HEK293 (cell line): ENCODE data around the gene SYNE1.
A peak's percentile ranks its signal among the peaks of the same experiment; 100 is the strongest.

ENCODE experiments used
- BCL11A ChIP-seq: fragments of 450-650 bp; formaldehyde crosslinking; IDR thresholded peaks from 2 replicates; pipeline ENCODE4 v1.5.1; 2016; ENCODE audit warnings: low read depth, missing biosample characterization, missing genetic modification characterization
- BCL6B ChIP-seq: fragments of 450-650 bp; formaldehyde crosslinking; IDR thresholded peaks from 2 replicates; pipeline ENCODE4 v1.5.1; 2017; ENCODE audit warnings: missing biosample characterization, missing genetic modification characterization
- GLIS1 ChIP-seq: fragments of 450-650 bp; formaldehyde crosslinking; IDR thresholded peaks from 2 replicates; pipeline ENCODE4 v1.5.1; 2016; ENCODE audit warnings: missing biosample characterization, missing genetic modification characterization
- MZF1 ChIP-seq: fragments of 450-650 bp; formaldehyde crosslinking; IDR thresholded peaks from 2 replicates; pipeline ENCODE4 v1.5.1; 2017; ENCODE audit warnings: missing biosample characterization, missing genetic modification characterization, borderline replicate concordance
- PBX3 ChIP-seq: sonication (generic); formaldehyde crosslinking; IDR thresholded peaks from 2 replicates; pipeline ENCODE4 v1.8.1; 2022; ENCODE audit warnings: mild to moderate bottlenecking, moderate library complexity, missing genetic modification reagents
- RBAK ChIP-seq: fragments of 450-650 bp; formaldehyde crosslinking; IDR thresholded peaks from 2 replicates; pipeline ENCODE4 v1.5.1; 2016; ENCODE audit warnings: missing biosample characterization, missing genetic modification characterization
- REPIN1 ChIP-seq: fragments of 450-650 bp; formaldehyde crosslinking; IDR thresholded peaks from 2 replicates; pipeline ENCODE4 v1.5.1; 2017; ENCODE audit warnings: missing biosample characterization, missing genetic modification characterization, low read depth
- SP2 ChIP-seq: fragments of 450-650 bp; formaldehyde crosslinking; IDR thresholded peaks from 2 replicates; pipeline ENCODE4 v1.5.1; 2016; ENCODE audit warnings: missing biosample characterization, missing genetic modification characterization
- WT1 ChIP-seq: fragments of 450-650 bp; formaldehyde crosslinking; IDR thresholded peaks from 2 replicates; pipeline ENCODE4 v1.5.1; 2016; ENCODE audit warnings: missing biosample characterization, missing genetic modification characterization
- YY1 ChIP-seq: fragments of 450-650 bp; formaldehyde crosslinking; IDR thresholded peaks from 2 replicates; pipeline ENCODE4 v1.5.1; 2018; ENCODE audit warnings: missing biosample characterization, missing genetic modification characterization
- ZBTB21 ChIP-seq: fragments of 450-650 bp; formaldehyde crosslinking; IDR thresholded peaks from 2 replicates; pipeline ENCODE4 v1.5.1; 2017; ENCODE audit warnings: missing biosample characterization, missing genetic modification characterization
- ZBTB48 ChIP-seq: fragments of 450-650 bp; formaldehyde crosslinking; IDR thresholded peaks from 2 replicates; pipeline ENCODE4 v1.5.1; 2016; ENCODE audit warnings: missing biosample characterization, missing genetic modification characterization
- ZEB2 ChIP-seq: fragments of 450-650 bp; formaldehyde crosslinking; IDR thresholded peaks from 2 replicates; pipeline ENCODE4 v1.5.1; 2016; ENCODE audit warnings: missing biosample characterization, missing genetic modification characterization
- ZNF138 ChIP-seq: fragments of 450-650 bp; formaldehyde crosslinking; IDR thresholded peaks from 2 replicates; pipeline ENCODE4 v1.5.1; 2016; ENCODE audit warnings: missing biosample characterization, missing genetic modification characterization, borderline replicate concordance
- ZNF157 ChIP-seq: fragments of 450-650 bp; formaldehyde crosslinking; IDR thresholded peaks from 2 replicates; pipeline ENCODE4 v1.5.1; 2016; ENCODE audit warnings: missing biosample characterization, missing genetic modification characterization
- ZNF202 ChIP-seq: fragments of 450-650 bp; formaldehyde crosslinking; IDR thresholded peaks from 2 replicates; pipeline ENCODE4 v1.5.1; 2016; ENCODE audit warnings: missing biosample characterization, missing genetic modification characterization, borderline replicate concordance
- ZNF239 ChIP-seq: fragments of 450-650 bp; formaldehyde crosslinking; IDR thresholded peaks from 2 replicates; pipeline ENCODE4 v1.5.1; 2016; ENCODE audit warnings: missing biosample characterization, missing genetic modification characterization
- ZNF423 ChIP-seq: fragments of 450-650 bp; formaldehyde crosslinking; IDR thresholded peaks from 2 replicates; pipeline ENCODE4 v1.5.1; 2016; ENCODE audit warnings: missing biosample characterization, missing genetic modification characterization
- ZNF501 ChIP-seq: fragments of 450-650 bp; formaldehyde crosslinking; IDR thresholded peaks from 2 replicates; pipeline ENCODE4 v1.5.1; 2016; ENCODE audit warnings: missing biosample characterization, missing genetic modification characterization
- ZNF513 ChIP-seq: fragments of 450-650 bp; IDR thresholded peaks from 2 replicates; pipeline ENCODE4 v1.5.1; 2018; ENCODE audit warnings: missing biosample characterization, missing genetic modification characterization
- ZNF549 ChIP-seq: fragments of 450-650 bp; IDR thresholded peaks from 2 replicates; pipeline ENCODE4 v1.5.1; 2018; ENCODE audit warnings: missing biosample characterization, missing genetic modification characterization, mild to moderate bottlenecking, inconsistent platforms, moderate library complexity
- ZNF555 ChIP-seq: fragments of 450-650 bp; formaldehyde crosslinking; conservative IDR thresholded peaks from 2 replicates; pipeline ENCODE4 v1.5.1; 2017; ENCODE audit warnings: missing biosample characterization, mild to moderate bottlenecking, missing genetic modification characterization, inconsistent platforms
- ZNF596 ChIP-seq: fragments of 450-650 bp; IDR thresholded peaks from 2 replicates; pipeline ENCODE4 v1.5.0; 2018; ENCODE audit warnings: missing biosample characterization, mild to moderate bottlenecking, missing genetic modification characterization, moderate library complexity
- ZNF626 ChIP-seq: fragments of 450-650 bp; sonication (Bioruptor Pico); formaldehyde crosslinking; IDR thresholded peaks from 2 replicates; pipeline ENCODE4 v1.5.1; 2018; ENCODE audit warnings: missing biosample characterization, missing genetic modification characterization, inconsistent platforms
- ZNF654 ChIP-seq: fragments of 450-650 bp; formaldehyde crosslinking; IDR thresholded peaks from 2 replicates; pipeline ENCODE4 v1.5.1; 2016; ENCODE audit warnings: low read depth, missing biosample characterization, missing genetic modification characterization
- ZNF664 ChIP-seq: fragments of 450-650 bp; formaldehyde crosslinking; IDR thresholded peaks from 2 replicates; pipeline ENCODE4 v1.5.1; 2016; ENCODE audit warnings: missing biosample characterization, missing genetic modification characterization
- ZNF670 ChIP-seq: fragments of 450-650 bp; formaldehyde crosslinking; IDR thresholded peaks from 2 replicates; pipeline ENCODE4 v1.5.1; 2016; ENCODE audit warnings: missing biosample characterization, missing genetic modification characterization, low read depth
- ZNF677 ChIP-seq: fragments of 450-650 bp; IDR thresholded peaks from 2 replicates; pipeline ENCODE4 v1.5.0; 2018; ENCODE audit warnings: missing biosample characterization, mild to moderate bottlenecking, missing genetic modification characterization, moderate library complexity
- ZNF692 ChIP-seq: fragments of 450-650 bp; formaldehyde crosslinking; IDR thresholded peaks from 2 replicates; pipeline ENCODE4 v1.5.1; 2016; ENCODE audit warnings: missing biosample characterization, missing genetic modification characterization
- ZNF701 ChIP-seq: fragments of 450-650 bp; formaldehyde crosslinking; IDR thresholded peaks from 2 replicates; pipeline ENCODE4 v1.5.1; 2016; ENCODE audit warnings: missing biosample characterization, missing genetic modification characterization
- ZNF704 ChIP-seq: fragments of 450-650 bp; formaldehyde crosslinking; IDR thresholded peaks from 2 replicates; pipeline ENCODE4 v1.5.1; 2016; ENCODE audit warnings: missing biosample characterization, missing genetic modification characterization
- ZSCAN18 ChIP-seq: fragments of 450-650 bp; formaldehyde crosslinking; IDR thresholded peaks from 2 replicates; pipeline ENCODE4 v1.5.1; 2016; ENCODE audit warnings: missing biosample characterization, missing genetic modification characterization

Gene SYNE1

GRCh38 chr6:152271776-152272464 lies 365.2 kb downstream of the SYNE1 start (continued):
- TF ChIP-seq ZNF692 (tag by site-specific recombination) = no peak
- TF ChIP-seq REPIN1 (tag by site-specific recombination) = no peak
- no peak for TF ChIP-seq ZSCAN18
- TF ChIP-seq RBAK (tag by site-specific recombination) = no peak
- TF ChIP-seq SP2 (tag by site-specific recombination) = no peak
- no peak for TF ChIP-seq ZNF202 (tag by site-specific recombination)
- TF ChIP-seq ZNF701 (tag by site-specific recombination) = no peak
- no peak for TF ChIP-seq ZBTB48
- 0 out of 2 replicates have a peak, but pooled peaks have one; percentile 27 for TF ChIP-seq ZNF654
- TF ChIP-seq ZNF704 = no peak
- no peak for TF ChIP-seq ZNF239 (tag by site-specific recombination)
- no peak for TF ChIP-seq MZF1 (tag by site-specific recombination)
- no peak for TF ChIP-seq ZNF423 (tag by site-specific recombination)
- 0 out of 2 replicates have a peak, but pooled peaks have one; percentile 49 for TF ChIP-seq ZNF501 (tag by site-specific recombination)
- peak; percentile 93 for TF ChIP-seq GLIS1 (tag by site-specific recombination)
- no peak for TF ChIP-seq ZNF157 (tag by site-specific recombination)
- TF ChIP-seq ZNF670 (tag by site-specific recombination) = no peak
- no peak for TF ChIP-seq ZBTB21 (tag by site-specific recombination)
- no peak for TF ChIP-seq ZNF596 (tag by site-specific recombination)
- no peak for TF ChIP-seq ZNF677 (tag by site-specific recombination)
- TF ChIP-seq PBX3 = no peak
- no peak for TF ChIP-seq ZNF555
- TF ChIP-seq ZNF138 (tag by site-specific recombination) = no peak
- TF ChIP-seq YY1 (tag by site-specific recombination) = no peak
- no peak for TF ChIP-seq BCL6B (tag by site-specific recombination)
- TF ChIP-seq BCL11A (tag by site-specific recombination) = peak; percentile 82; the same call in 1 of the 2 replicates
- TF ChIP-seq ZEB2 = 0 out of 2 replicates have a peak, but pooled peaks have one; percentile 28
- no peak for TF ChIP-seq ZNF664 (tag by site-specific recombination)
- TF ChIP-seq ZNF513 (tag by site-specific recombination) = no peak
- no peak for TF ChIP-seq ZNF549 (tag by site-specific recombination)
- no peak for TF ChIP-seq ZNF626 (tag by site-specific recombination)
- peak; percentile 66 for TF ChIP-seq WT1
